GM21723 (cell line): Measurements from ENCODE around the gene PTPN14.

Experiments used
- ATAC-seq: cut with Tn5 transposase; IDR thresholded peaks from one replicate; pipeline ENCODE4 v1.9.1; 2021; ENCODE audit warnings: mild to moderate bottlenecking, moderate library complexity; ENCODE audit not compliant: unreplicated experiment

PTPN14 gene

DNA sequence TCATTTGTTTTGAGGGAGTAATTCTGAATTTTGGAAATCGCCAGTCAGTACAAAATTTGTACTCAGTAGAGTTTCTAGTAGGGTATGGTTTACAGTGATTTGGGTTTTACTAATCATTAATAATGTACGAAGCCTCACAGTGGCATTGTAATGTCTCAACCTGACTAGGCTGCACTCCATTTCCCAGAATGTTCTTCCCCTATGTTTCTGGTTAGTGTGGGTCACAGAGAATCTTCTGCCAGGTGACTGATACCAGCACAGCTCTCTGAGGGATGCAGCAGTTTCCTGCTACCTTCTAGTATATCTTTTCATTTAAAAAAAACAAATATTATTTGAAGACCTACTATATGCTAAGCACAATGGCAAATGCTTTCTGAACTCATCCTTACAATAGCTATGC is 112.9 kb downstream of the PTPN14 start:
- no peak for ATAC-seq

DNA sequence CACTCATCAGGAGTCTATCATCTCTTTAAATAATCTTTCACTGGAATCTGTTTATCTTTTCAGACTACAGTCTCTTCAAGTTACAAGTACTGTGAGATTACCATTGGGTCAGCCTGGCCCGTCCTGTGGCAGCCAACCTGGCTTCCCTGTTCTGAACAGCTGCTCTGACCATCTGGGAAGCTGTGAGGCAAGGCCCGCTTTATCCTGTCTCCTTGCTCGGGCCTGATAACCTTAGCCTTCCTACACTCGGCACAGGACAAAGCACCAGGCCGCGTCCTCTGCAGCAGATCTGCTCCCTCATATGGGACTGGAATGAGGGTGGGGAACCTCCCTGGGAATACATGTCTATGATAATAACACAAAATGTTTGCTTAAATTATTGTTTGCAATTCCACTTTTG is 113.3 kb downstream of the PTPN14 start:
- ATAC-seq = no peak

DNA sequence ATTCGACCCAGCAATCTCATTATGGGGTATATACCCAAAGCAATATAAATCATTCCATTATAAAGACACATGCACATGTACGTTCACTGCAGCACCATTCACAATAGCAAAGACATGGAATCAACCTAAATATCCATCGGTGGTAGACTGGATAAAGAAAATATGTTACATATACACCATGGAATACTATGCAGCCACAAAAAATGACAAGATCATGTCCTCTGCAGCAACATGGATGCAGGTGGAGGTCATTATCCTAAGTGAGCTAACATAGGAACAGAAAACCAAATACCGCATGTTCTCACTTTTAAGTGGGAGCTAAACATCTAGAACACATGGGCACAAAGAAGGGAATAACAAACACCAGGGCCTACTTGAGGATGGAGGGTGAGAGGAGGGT is 115.5 kb downstream of the PTPN14 start:
- no peak for ATAC-seq

DNA sequence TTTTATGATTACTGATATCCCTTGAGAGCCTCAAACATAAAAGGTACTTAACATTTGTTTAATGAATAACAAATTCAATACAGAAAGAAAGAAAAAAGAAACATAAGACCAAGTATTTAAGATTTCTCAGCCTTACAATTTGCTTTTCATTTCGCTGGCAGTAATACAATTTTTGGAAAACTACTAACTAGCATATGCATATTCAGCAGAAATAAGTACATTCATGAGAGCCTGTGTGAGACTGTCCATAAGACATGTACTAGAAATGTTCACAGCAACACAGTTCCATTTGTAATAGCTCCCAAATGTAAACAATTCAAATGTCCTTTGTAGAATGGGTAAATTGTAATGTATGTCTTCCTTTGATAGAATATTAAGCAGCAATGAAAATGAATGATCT is 119.2 kb downstream of the PTPN14 start:
- no peak for ATAC-seq

DNA sequence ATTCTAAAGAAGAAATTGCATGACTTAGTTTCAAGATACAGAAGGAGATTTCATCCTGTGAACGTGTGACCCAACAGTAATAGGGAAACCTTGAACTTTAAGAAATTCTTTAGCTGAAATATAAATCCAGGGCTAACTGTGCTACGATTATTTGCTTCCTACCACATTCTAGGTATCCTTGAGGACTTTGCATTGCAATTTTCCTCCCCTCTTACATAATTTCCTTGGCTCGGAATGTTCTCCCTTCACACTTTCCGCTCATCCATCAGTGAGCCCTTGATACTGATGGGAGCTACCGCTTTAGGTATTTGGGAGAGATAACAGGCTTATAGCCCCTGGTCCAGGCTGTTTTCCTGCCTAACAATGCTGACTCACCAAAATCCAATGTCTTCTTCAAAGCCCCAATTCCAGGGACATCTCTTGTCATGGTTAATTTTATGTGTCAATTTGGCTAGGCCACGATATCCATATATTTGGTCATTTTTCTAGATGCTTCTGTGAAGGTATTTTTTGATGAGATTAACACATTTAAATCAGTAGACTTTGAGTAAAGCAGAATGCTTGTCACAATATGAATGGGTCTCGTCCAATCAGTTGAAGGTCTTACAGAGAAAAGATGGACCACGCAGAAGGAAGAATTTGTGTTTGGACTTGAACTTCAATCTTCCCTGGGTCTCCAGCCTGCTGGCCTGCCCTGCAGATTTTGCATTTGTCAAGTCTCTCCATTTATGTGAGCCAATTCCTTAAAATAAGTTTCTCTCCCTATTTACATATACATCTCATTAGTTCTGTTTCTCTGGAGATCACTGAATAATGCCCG is 121.2 kb downstream of the PTPN14 start:
- ATAC-seq = no peak

DNA sequence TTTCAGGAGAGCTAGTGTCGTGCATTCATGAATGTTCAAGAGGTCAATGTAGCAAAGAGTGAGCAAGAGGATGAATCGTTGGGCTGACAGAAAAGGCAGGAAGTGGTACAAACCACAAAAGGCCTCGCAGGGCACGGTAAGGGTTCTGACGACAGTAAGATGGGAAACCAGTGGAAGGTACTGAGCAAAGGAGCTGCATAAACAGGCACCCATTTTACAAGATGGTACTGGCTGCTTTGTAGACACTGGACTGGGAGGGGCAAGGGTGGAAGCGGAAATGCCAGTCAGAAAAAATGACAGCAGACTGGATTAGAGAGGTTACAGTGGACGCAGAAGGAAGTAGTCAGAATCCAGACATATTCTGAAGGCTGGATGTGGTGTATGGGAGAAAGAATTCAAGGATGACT is 123.5 kb downstream of the PTPN14 start:
- ATAC-seq = peak; percentile 94

DNA sequence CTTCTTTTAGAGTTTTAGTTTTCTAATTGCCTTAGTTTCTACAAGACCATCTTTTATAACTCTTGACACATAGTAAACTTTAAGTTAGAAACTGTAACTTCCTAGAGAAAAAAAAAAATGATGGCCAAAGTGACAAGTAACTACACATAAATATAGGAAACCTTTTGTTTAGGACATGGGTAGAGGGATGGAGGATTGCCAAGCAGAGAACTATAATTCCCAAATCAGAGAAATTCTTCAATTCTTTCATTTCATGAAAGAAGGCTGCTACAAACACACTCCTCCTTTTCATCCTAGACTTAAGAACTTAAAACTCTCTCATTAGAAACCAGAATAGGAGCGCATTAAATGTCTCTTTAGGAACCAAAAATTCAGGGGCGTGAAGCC is 125.0 kb downstream of the PTPN14 start:
- no peak for ATAC-seq

DNA sequence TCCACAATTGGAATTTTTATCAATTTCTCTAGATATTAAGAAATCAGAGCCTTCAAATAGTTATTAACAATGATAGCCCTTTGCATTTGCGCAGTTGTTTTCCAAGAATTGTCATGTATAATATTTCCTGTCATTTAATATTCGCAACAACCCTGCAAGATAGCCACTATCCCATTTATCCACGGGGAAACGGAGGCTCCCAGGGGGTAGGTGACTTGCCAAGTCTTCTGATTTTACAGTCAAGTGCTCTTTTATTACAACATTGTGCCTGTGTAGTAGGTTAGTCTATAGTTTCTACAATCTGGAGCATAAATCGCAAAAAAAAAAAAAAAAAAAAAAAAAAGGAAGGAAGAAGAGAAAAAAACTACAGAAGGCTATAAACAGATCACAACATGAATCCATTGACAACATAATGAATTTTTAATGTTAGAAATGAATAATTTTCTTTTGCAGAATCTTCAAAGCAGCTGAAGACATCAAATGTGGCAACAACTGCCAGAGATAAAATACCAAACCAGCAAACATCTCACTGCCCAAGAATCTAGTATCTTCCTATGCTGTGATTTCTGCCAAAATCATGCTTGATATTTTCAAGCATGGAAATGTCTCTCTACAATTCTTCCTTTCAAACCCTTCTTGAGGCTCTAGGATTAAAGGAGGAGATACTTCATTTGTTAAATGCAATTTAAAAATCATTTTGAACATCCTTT is 125.5 kb downstream of the PTPN14 start:
- no peak for ATAC-seq

DNA sequence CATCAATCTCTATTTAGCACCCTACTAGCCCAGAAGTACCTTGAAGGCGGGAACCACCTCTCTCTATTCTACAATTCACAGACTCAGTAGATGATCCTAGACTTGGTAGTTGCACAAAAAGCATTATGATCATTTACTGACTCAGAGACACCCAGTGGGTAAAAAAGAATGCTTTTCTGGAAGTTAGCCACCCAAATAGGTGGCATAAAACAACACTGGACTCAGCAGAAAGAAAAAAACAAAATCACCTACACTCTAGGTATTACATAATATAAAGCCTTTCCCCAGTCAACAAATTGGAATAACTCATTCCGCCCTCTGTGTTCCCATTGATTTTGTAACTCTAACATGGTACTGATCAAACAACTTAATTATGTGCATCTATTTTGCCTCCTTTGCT is 126.3 kb downstream of the PTPN14 start:
- no peak for ATAC-seq

DNA sequence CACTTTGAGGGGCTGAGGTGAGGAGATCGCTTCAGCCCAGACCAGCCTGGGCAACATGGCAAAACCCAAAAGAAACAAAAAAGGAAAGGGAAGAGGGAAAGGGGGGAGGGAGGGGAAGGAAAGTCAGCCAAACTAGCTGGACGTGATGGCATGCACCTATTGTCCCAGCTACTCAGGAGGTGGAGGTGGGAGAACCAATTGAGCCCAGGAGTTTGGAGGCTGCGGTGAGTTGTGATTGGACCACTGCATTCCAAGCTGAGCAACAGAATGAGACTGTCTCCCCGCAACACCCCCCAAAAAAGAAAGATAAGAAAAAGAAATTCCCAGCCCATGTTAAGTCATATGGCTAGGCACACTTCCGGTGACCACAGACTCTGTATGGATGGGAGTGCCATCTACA is 128.4 kb downstream of the PTPN14 start:
- ATAC-seq = no peak

DNA sequence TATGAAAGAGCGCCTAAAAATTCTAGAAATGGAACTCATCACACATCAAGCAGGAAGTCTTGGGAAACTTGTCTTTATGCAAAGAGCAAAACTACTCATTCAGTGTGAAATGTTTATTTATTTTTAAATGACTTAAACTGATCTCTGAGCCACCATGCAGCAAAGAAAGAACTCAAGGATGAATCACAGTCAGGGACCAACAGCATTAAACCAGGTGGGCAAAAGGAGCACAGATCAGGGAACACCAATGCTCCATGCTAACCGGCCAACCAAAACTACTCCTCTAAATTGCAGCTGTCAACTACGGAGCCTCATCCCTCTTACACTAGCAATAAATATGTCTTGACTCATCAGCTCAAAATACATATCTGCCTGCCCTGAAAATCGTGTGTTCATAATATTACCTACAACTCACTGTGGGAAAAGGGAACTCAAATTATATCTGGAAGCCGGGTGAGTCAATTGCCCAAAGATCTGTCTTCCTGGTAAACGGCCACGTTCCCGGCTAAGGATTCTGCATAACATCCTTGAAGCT is 129.2 kb downstream of the PTPN14 start:
- ATAC-seq = no peak

DNA sequence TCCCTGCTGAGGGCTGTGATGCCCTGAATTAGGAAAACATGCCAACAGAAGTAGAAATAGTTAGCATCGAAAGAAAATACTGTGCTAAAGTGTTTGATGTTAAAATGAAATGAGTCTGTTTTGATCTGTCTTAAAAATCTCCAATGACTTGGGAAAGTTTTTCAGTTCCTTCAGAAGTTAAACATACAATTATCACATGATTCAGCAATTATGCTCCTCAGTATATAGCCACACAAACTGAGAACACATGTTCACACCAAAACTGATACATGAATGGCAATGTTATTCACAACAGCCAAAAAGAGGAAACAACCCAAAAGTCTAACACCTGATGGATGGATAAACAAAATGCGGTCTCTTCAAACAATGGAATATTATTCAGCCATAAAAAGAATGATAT is 130.6 kb downstream of the PTPN14 start:
- no peak for ATAC-seq

DNA sequence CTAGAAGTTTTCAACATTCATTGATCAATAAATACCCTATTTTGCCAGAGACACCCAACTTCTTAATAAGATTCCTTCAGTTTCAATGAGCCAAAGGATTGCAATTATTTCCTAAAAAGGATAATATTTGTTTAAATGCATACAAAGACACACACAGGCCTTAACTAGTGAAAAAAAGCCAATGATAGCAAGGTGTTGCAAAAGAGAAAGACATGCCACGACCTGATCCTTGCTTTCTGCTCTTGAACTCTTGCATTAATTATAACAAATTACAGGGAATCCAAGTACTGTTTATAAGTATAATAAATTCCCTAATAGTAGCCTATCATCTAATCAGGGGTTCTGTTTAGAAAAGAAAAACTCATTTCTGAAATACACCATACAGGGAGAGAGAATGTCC is 131.1 kb downstream of the PTPN14 start:
- ATAC-seq = no peak

DNA sequence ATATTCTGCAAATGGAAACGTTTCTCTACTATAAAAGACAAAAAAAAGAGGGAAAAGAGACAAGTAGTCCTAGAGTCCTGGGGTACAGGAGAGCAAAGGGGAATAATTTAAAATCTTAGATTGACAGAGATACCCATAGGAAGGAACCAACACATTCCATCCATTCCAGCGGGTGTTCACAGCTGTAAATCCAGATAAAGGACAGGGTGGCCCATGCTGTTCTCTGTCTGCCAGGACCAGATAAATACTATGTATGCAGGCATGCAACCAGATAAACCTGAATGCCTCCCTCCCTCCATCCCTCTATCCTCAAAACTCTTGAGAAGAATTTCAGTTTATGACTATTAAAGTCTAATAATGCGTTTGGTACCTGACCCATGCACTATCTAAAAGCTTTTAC is 131.8 kb downstream of the PTPN14 start:
- ATAC-seq = no peak

DNA sequence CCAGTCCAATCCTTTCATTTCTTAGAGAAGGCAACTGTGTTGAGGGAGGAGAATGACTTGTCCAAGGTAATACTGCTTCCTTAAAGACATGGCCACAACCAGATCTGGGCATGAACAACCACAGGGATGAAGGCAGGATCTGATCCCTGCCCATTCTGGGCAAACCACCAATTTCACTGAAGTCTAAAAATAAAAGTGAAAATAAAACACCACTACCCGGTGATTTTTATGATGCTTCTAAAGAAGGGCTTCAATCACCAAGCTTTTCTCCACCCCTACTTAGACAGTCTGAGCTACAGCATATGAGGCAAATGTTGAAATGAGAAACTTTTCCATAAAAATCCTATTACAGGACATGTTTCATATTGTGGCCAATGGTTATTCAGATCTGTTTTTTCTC is 133.0 kb downstream of the PTPN14 start:
- no peak for ATAC-seq

DNA sequence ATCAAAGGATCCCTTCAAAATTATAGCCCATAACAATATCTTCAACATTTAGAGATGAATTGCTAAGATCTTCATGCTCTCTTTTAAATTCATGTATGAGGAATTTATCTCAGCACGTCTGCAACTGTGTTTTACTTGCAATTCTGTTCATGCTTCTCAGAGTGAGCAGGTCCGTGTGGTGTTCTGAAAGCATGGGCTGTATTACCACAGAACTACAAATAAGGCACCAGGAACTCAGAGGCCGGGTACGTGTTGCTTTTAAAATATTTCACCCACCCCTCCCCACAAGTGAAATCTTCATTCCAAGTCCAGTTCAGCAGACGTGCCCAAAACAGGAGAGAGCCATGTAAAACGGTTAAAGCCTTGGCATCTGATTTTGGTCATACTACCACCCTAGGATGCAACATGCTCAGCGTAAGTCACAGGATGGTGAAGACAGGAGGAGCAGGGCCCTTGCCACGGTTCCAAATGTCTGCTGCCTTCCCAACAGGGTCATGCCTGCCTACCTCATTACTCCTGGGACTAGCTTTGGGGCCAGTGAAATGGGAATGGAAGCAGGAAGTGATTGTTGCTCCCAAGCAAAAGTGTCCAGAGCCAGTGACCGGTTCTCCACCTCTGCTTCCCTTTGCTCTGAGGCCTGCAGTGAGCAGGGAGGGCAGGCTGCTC is 133.7 kb downstream of the PTPN14 start:
- no peak for ATAC-seq

DNA sequence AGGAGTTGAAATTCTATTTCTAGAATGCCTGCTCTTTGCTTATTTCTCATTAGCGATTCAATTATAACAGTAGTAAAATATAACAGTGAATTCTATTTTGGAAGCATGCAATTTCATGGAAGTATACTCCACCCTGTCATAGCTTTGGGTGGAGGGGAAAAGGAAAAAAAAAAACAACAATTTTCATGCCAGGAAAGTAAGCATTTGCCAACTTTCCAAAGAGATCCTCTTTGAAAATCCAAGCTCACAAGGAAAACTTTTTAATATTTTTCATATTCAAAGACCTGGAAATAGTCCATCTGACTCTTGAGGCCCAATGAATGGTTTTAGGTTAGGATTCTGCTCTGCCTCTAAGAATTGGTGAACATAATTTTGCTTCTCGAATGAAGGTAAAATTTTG is 134.5 kb downstream of the PTPN14 start:
- ATAC-seq = no peak

DNA sequence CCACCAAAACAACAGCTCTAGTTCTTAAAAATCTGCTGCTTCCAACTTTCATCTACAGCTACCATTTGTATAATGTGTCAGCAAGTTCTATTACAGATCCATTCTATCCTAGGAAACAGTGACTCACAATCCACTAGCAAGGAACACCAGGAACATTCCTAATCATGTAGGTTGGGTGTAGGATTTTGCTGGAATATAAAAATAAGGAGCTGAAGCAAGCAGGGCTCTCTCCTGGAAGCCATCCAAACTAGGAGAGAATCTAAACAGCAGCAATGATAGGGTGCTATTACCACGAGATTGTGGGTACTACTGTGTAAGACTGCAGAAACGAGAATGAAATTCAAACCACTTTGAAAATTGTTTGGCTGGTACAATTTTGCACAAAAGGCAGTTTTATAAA is 135.0 kb downstream of the PTPN14 start:
- no peak for ATAC-seq

DNA sequence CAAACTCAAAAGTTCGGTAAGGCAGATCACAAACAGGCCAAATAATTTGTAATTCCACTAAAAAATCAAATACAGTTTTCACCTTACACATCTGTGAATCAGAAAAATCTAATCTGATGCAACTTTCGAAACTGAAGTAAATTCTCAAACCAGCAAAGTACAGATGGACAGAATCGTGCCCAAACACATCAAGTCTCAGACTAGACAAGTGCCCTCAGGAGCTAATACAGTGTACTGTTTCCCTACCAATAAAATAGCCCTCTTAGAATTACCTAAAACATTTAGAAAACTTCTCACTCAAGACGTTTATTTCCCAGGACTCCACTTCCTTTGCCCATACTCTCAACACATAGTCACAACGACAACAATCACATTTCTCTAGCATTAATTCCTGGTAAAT is 136.3 kb downstream of the PTPN14 start:
- no peak for ATAC-seq

DNA sequence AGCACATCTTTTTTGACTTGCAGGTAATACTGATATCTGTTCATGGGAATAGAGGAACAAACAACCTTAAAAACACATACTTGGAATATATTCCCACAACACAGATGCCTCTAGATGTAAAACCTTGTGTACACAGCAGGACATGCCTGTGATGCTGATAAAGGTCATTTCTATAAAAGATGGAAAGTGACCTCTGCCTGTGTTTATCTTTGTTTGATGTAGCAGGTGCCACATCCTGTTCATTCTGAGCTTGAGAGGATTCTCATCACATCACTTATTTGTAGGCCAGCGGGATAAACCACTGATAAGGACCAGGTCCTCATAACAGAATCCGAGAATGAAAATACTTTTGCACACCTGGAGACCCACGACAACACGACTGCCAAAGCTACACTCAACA is 136.7 kb downstream of the PTPN14 start:
- ATAC-seq = no peak

DNA sequence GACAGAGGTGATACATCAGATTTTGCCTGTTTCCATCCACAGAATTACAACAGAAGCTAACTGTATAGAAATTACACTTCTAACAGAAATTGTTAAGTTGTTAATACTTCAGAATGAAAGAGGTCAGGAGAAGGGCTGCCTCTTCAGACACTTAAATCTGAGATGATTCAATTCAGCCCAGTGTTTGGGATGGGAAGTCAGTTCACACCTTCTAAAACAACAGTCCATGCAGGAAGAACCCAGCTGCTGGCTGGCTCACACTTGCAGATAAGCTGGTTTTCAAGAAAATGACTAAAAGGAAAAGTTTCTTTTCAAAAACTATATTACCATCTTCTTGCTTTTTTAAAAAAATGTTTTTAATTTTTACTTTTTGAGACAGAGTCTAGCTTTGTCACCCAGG is 138.1 kb downstream of the PTPN14 start:
- ATAC-seq = no peak
